Measurements from ENCODE around the gene TMEM69. TPM values are rescaled to one million over a fixed set of nuclear protein-coding genes. Genes with fewer than 3 reads are reported as not detected.
"Not testable (repeated sequence)": the region's sequence is repeated elsewhere in the genome, so short reads cannot be mapped to it uniquely, and the experiment has no call there.

The TMEM69 gene
- total RNA-seq, 4 donors from 2014 or later, result 19.5 to 32.0 (median 22.0) TPM

DNA sequence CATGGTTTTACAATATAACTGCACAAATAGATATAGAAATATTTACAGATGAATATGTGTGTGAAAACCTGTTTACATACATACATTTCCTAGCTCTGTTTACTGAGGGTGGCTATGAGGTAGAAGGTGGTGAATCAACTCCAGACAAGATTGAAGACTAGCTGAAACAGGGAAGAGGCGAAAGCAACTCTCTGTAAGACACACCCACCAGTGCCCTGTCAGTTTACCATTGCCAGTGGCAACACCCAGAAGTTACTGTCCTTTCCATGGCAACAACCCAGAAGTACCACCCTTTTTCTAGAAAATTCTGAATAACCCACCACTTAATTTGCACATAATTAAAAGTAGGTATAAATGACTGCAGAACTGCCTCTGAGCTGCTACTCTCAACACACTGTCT, 16.7 kb downstream of the TMEM69 start:
- Histone ChIP-seq H3K27me3 (no peaks in the 10 kb centered on the region), H3K27ac (no peak overlapping the region), H3K4me3 (no peak overlapping the region), H3K9me3 (no peaks in the 10 kb centered on the region), H3K36me3 (peaks cover 0 to 10% of the 10 kb centered on the region in 2 donors), H3K4me1 (peaks cover 4 to 7% of the 10 kb centered on the region in 2 donors)
- in situ Hi-C loops (cut with MboI; ENCODE audit: low sequenced_read_pairs in 4 of 4) (no loop called here), intact Hi-C loops (cut with DNase I; ENCODE audit: low total_unique reads) (no loop called here)
- TF ChIP-seq, protein P1, sequence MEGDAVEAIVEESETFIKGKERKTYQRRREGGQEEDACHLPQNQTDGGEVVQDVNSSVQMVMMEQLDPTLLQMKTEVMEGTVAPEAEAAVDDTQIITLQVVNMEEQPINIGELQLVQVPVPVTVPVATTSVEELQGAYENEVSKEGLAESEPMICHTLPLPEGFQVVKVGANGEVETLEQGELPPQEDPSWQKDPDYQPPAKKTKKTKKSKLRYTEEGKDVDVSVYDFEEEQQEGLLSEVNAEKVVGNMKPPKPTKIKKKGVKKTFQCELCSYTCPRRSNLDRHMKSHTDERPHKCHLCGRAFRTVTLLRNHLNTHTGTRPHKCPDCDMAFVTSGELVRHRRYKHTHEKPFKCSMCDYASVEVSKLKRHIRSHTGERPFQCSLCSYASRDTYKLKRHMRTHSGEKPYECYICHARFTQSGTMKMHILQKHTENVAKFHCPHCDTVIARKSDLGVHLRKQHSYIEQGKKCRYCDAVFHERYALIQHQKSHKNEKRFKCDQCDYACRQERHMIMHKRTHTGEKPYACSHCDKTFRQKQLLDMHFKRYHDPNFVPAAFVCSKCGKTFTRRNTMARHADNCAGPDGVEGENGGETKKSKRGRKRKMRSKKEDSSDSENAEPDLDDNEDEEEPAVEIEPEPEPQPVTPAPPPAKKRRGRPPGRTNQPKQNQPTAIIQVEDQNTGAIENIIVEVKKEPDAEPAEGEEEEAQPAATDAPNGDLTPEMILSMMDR (IDR thresholded peaks at IDR 0.05 in 4 of 5, conservative IDR thresholded peaks at IDR 0.05 in 1 of 5), result no peak
- no peak for TF ChIP-seq POLR2A (IDR thresholded peaks at IDR 0.05)
- DNase-seq (no peak), ATAC-seq (no peak)

DNA sequence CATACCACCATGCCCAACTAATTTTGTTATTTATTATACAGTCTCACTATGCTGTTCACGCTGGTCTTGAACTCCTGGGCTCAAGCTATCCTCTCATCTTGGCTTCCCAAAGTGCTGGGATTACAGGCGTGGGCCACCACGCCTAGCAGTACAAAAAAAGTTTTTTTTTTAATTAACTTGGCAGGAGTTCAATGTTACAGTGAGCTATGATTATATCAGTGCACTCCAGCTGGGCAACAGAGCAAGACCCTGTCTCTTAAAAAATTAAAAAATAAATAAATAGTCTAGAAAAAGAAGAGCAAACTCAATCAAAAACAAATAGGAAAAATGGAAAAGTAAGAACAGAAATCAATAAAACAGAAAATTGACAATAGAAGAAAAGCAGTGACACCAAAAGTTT, 25.7 kb downstream of the TMEM69 start:
- Histone ChIP-seq H3K36me3 (peaks cover 5 to 20% of the 10 kb centered on the region in 2 donors), H3K4me3 (no peak overlapping the region), H3K4me1 (no peaks in the 10 kb centered on the region), H3K27me3 (no peaks in the 10 kb centered on the region), H3K27ac (no peak overlapping the region), H3K9me3 (no peaks in the 10 kb centered on the region)
- intact Hi-C loops (cut with DNase I; ENCODE audit: low total_unique reads) (no loop called here), in situ Hi-C loops (cut with MboI; ENCODE audit: low sequenced_read_pairs in 4 of 4) (no loop called here)
- DNase-seq, result no peak
- TF ChIP-seq POLR2A (IDR thresholded peaks at IDR 0.05), result no peak
- TF ChIP-seq, protein P1 (IDR thresholded peaks at IDR 0.05 in 4 of 5, conservative IDR thresholded peaks at IDR 0.05 in 1 of 5), result no peak
- no peak for ATAC-seq

DNA sequence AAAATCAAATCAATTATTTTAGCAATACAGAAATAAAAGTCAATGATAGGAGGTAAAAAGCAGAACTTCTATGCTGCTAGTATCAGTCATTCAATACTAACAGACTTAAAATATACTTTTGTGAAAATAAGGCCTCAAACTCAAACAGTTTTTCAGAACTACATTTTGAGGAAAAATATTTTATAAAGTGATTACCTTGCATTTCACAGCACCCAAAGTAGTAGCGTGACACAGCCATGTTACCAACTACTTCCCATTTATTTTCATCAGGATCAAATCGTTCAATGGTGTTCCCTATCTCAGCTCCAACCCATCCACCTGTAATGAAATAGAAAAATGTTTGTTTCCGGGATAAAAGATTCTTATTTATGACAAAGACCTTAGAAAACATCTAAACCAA, 28.7 kb downstream of the TMEM69 start:
- intact Hi-C loops (cut with DNase I; ENCODE audit: low total_unique reads), result no loop called here
- ATAC-seq, result no peak

DNA sequence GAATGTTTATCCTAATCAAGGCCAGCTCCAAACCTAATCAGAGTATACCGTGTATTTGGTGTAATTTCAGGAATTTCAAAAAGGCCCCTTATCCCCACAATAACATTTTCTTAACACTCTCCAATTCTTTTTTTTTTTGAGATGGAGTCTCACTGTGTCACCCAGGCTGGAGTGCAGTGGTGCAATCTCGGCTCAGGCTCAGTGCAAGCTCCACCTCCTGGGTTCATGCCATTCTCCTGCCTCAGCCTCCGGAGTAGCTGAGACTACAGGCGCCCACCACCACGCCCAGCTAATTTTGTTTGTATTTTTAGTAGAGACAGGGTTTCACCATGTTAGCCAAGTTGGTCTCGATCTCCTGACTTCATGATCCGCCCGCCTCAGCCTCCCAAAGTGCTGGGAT, 29.4 kb downstream of the TMEM69 start:
- in situ Hi-C loops (cut with MboI; ENCODE audit: low sequenced_read_pairs in 4 of 4); intact Hi-C loops (cut with DNase I; ENCODE audit: low total_unique reads): not testable (repeated sequence)

More for the DNA sequence above, 28.7 kb downstream of the TMEM69 start:
- no peak for DNase-seq
- Histone ChIP-seq H3K9me3 (no peaks in the 10 kb centered on the region), H3K27me3 (no peaks in the 10 kb centered on the region), H3K4me1 (no peaks in the 10 kb centered on the region), H3K4me3 (no peak overlapping the region), H3K36me3 (peaks cover 5 to 11% of the 10 kb centered on the region in 2 donors), H3K27ac (no peak overlapping the region)
- in situ Hi-C loops (cut with MboI; ENCODE audit: low sequenced_read_pairs in 4 of 4), result no loop called here
- no peak for TF ChIP-seq POLR2A (IDR thresholded peaks at IDR 0.05)
- TF ChIP-seq, protein P1 (IDR thresholded peaks at IDR 0.05 in 4 of 5, conservative IDR thresholded peaks at IDR 0.05 in 1 of 5), result no peak

DNA sequence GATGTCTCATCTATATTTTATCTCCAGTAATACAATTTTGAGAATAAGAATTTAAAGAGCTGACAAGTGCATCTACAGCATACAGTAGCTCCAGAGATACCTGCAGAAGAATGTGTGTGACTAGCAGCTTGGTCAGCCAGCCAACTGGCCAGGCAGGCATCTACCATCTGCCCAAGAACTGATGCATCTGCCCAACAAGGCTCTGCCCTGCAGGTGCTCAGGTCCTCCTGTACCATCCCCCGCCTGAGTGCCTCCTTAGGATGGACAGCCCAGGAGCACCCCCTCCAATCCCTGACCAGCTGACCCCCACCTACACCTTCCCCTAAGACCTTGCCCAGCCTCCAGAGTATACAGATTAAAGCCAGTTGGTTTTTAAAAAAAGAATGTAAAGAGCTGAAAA, 30.3 kb downstream of the TMEM69 start:
- Histone ChIP-seq H3K36me3 (peaks cover 5 to 8% of the 10 kb centered on the region in 2 donors), H3K4me3 (no peak overlapping the region), H3K27ac (no peak overlapping the region), H3K4me1 (no peaks in the 10 kb centered on the region), H3K27me3 (no peaks in the 10 kb centered on the region), H3K9me3 (no peaks in the 10 kb centered on the region)
- TF ChIP-seq POLR2A (IDR thresholded peaks at IDR 0.05), result no peak
- TF ChIP-seq, protein P1 (IDR thresholded peaks at IDR 0.05 in 4 of 5, conservative IDR thresholded peaks at IDR 0.05 in 1 of 5), result no peak
- DNase-seq (no peak), ATAC-seq (no peak)
- intact Hi-C loops (cut with DNase I; ENCODE audit: low total_unique reads), result no loop called here
- in situ Hi-C loops (cut with MboI; ENCODE audit: low sequenced_read_pairs in 4 of 4), result no loop called here

More for the DNA sequence above, 29.4 kb downstream of the TMEM69 start:
- H3K27me3 ChIP-seq, H3K4me1 ChIP-seq, H3K36me3 ChIP-seq, H3K27ac ChIP-seq, DNase-seq, ATAC-seq, H3K9me3 ChIP-seq, H3K4me3 ChIP-seq: not testable (repeated sequence)
